ENCODE measurements around the gene SFMBT1.

SFMBT1 gene

GRCh38 chr3:53005854-53006513 is 39.9 kb downstream of the SFMBT1 start:
- Histone ChIP-seq H4K20me1 (ENCODE audit: insufficient read depth) (no peaks in the 10 kb centered on the region), H3K4me1 (ENCODE audit: low read depth, poor library complexity, severe bottlenecking) (peaks cover 16% of the 10 kb centered on the region), H3K36me3 (ENCODE audit: insufficient read depth) (no peaks in the 10 kb centered on the region), H3K27me3 (ENCODE audit: insufficient read depth, low read depth) (no peaks in the 10 kb centered on the region), H3K27ac (no peak overlapping the region), H3K4me2 (no peak overlapping the region), H2AFZ (ENCODE audit: low read depth) (no peak overlapping the region), H3K4me3 (IDR thresholded peaks at IDR 0.05; ENCODE audit: insufficient read depth, low read depth, low read length) (no peak overlapping the region), H3K79me2 (ENCODE audit: insufficient read depth, low read depth) (no peaks in the 10 kb centered on the region), H3K9ac (no peak overlapping the region)
- no peak for TF ChIP-seq CTCF (conservative IDR thresholded peaks at IDR 0.05; ENCODE audit: low read depth, low read length)

GRCh38 chr3:53005338-53005737 is 40.5 kb downstream of the SFMBT1 start:
- H3K36me3 ChIP-seq (ENCODE audit: insufficient read depth), result no peaks in the 10 kb centered on the region
- TF ChIP-seq CTCF (conservative IDR thresholded peaks at IDR 0.05; ENCODE audit: low read depth, low read length), result no peak
- no peaks in the 10 kb centered on the region for H3K79me2 ChIP-seq (ENCODE audit: insufficient read depth, low read depth)
- no peaks in the 10 kb centered on the region for H4K20me1 ChIP-seq (ENCODE audit: insufficient read depth)
- H3K4me2 ChIP-seq, result no peak overlapping the region
- H3K27me3 ChIP-seq (ENCODE audit: insufficient read depth, low read depth), result no peaks in the 10 kb centered on the region
- no peak overlapping the region for H2AFZ ChIP-seq (ENCODE audit: low read depth)
- no peak overlapping the region for H3K9ac ChIP-seq
- H3K27ac ChIP-seq, result no peak overlapping the region
- peaks cover 11% of the 10 kb centered on the region for H3K4me1 ChIP-seq (ENCODE audit: low read depth, poor library complexity, severe bottlenecking)
- H3K4me3 ChIP-seq (IDR thresholded peaks at IDR 0.05; ENCODE audit: insufficient read depth, low read depth, low read length), result no peak overlapping the region

GRCh38 chr3:53003320-53003719 is 42.6 kb downstream of the SFMBT1 start:
- H3K4me3 ChIP-seq (IDR thresholded peaks at IDR 0.05; ENCODE audit: insufficient read depth, low read depth, low read length), result no peak overlapping the region
- H3K79me2 ChIP-seq (ENCODE audit: insufficient read depth, low read depth), result no peaks in the 10 kb centered on the region
- no peak overlapping the region for H3K27ac ChIP-seq
- no peak for TF ChIP-seq CTCF (conservative IDR thresholded peaks at IDR 0.05; ENCODE audit: low read depth, low read length)
- no peaks in the 10 kb centered on the region for H3K27me3 ChIP-seq (ENCODE audit: insufficient read depth, low read depth)
- H2AFZ ChIP-seq (ENCODE audit: low read depth), result no peak overlapping the region
- H3K36me3 ChIP-seq (ENCODE audit: insufficient read depth), result no peaks in the 10 kb centered on the region
- H4K20me1 ChIP-seq (ENCODE audit: insufficient read depth), result no peaks in the 10 kb centered on the region
- no peaks in the 10 kb centered on the region for H3K4me1 ChIP-seq (ENCODE audit: low read depth, poor library complexity, severe bottlenecking)
- no peak overlapping the region for H3K4me2 ChIP-seq
- H3K9ac ChIP-seq, result no peak overlapping the region

- Histone ChIP-seq H2AFZ (ENCODE audit: low read depth) (no peak overlapping the region), H4K20me1 (ENCODE audit: insufficient read depth) (no peaks in the 10 kb centered on the region), H3K9ac (no peak overlapping the region), H3K4me3 (IDR thresholded peaks at IDR 0.05; ENCODE audit: insufficient read depth, low read depth, low read length) (no peak overlapping the region), H3K4me2 (no peak overlapping the region), H3K27me3 (ENCODE audit: insufficient read depth, low read depth) (no peaks in the 10 kb centered on the region), H3K27ac (no peak overlapping the region), H3K79me2 (ENCODE audit: insufficient read depth, low read depth) (no peaks in the 10 kb centered on the region), H3K4me1 (ENCODE audit: low read depth, poor library complexity, severe bottlenecking) (no peaks in the 10 kb centered on the region), H3K36me3 (ENCODE audit: insufficient read depth) (no peaks in the 10 kb centered on the region)
- TF ChIP-seq CTCF (conservative IDR thresholded peaks at IDR 0.05; ENCODE audit: low read depth, low read length), result no peak
Measured at GRCh38 chr3:52998771-52999513, 46.9 kb downstream of the SFMBT1 start.

Measured in KMS-11 (cell line).